ENCODE results near the gene DENND1B.

DNA sequence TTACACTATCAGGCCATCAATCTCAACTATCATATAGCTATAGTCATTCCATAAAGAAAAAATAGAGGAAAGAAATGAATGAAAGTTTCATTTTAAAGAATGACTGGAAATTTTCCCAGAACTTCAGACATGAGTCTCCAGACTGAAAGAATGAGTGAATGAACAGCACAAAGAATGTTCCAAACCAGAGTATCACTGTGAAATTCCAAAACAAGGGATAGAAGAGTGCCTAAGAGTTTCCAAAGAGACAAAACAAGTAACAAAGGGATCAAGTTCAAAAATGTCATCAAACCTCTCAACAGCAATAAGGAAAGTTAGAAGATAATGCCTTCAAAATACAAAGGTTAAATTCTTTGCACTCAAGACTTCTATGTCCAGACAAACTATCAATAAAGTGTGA is 114.9 kb downstream of the DENND1B start:
- no peak for TF ChIP-seq CTCF (conservative IDR thresholded peaks at IDR 0.05; ENCODE audit: low read length)
- TF ChIP-seq EZH2phosphoT487 (IDR thresholded peaks at IDR 0.05; ENCODE audit: borderline replicate concordance): no peak
